Measurements from ENCODE around the gene LRRC15. TPM values are rescaled to one million over a fixed set of nuclear protein-coding genes. Genes with fewer than 3 reads are reported as not detected.

The LRRC15 gene
- total RNA-seq, 1 experiment from 2014 or later: 0.21 TPM

DNA sequence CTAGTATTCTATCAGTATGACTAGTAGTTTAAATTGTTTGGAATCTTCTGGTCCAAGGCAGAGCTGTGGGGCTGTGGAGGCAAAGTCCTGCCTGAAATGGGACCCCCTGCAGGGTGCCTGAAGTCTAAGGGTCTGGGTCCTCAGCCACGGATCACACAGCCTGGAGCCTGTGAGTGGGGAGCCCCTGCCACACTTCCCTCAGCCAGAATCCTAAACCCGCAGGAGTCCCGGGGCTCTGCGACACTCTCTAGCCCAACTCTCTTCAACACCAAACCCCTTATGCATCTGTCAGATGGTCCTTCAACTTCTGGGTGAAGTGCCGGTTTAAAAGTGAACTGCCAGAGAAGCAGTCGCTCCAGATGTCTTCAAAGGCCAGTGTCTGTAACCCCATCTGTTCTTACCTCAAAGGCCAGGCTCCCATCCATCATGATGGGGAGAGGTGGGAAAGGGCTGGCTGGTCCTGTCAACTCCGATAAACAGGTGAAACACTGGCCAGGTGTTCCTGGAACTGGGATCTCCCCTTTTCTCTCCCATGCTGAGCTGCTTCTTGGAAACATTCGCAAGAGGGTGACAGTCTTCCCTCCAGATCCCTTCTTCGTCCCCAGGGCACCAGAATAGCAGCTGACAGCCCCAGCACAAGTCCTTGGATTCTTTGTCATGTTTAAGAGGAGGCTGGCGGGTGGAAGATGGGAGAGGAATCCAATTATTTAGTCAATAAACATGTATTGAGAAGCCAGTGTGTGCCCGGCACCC lies 64.0 kb downstream of the LRRC15 start:
- DNase-seq: no peak
- Histone ChIP-seq H3K36me3 (replicated peaks; ENCODE audit: control insufficient read depth, insufficient read depth, low read length) (no peaks in the 10 kb centered on the region), H3K27me3 (ENCODE audit: control insufficient read depth, insufficient read depth, low read length) (no peaks in the 10 kb centered on the region), H3K4me3 (ENCODE audit: insufficient read depth, low read depth, low read length) (no peak overlapping the region)

Other genes starting within 250 kb of the LRRC15 start
- gene HES1, start 233.6 kb downstream of the LRRC15 start, total RNA-seq (2014; rRNA removed; shearing (Covaris generic)): 49.4 and 70.9 TPM in 2 replicates
- gene CPN2, start 18.4 kb downstream of the LRRC15 start, total RNA-seq (2014; rRNA removed; shearing (Covaris generic)): 0.21 TPM in 1 of 2 replicates, not detected in the other
- gene GP5, start 29.5 kb upstream of the LRRC15 start, total RNA-seq (2014; rRNA removed; shearing (Covaris generic)): not detected in 2 replicates
- gene ATP13A3, start 117.3 kb upstream of the LRRC15 start, total RNA-seq (2014; rRNA removed; shearing (Covaris generic)): 46.5 and 71.8 TPM in 2 replicates

All from H7 (cell line).